A549 (cell line): ENCODE data around the gene PDPK1.
"Not testable (repeated sequence)": the region's sequence is repeated elsewhere in the genome, so short reads cannot be mapped to it uniquely, and the experiment has no call there.

Experiments used
- CTCF ChIP-seq: fragments of >200 bp; sonication (Bioruptor Twin); formaldehyde crosslinking; IDR thresholded peaks from 3 replicates; pipeline ENCODE4 v1.5.1; 2016
- NR3C1 ChIP-seq: fragments of >200 bp; sonication (Bioruptor Twin); formaldehyde crosslinking; IDR thresholded peaks from 3 replicates; pipeline ENCODE4 v1.6.1; 2017
- TF ChIP-seq, protein P1 (sequence below): fragments of 450-650 bp; IDR thresholded peaks from 2 replicates; pipeline ENCODE4 v1.6.1; 2014; ENCODE audit warnings: antibody characterized with exemption

- not testable (repeated sequence) for TF ChIP-seq CTCF, NR3C1
- TF ChIP-seq, protein P1, sequence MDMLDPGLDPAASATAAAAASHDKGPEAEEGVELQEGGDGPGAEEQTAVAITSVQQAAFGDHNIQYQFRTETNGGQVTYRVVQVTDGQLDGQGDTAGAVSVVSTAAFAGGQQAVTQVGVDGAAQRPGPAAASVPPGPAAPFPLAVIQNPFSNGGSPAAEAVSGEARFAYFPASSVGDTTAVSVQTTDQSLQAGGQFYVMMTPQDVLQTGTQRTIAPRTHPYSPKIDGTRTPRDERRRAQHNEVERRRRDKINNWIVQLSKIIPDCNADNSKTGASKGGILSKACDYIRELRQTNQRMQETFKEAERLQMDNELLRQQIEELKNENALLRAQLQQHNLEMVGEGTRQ = not testable (repeated sequence)
Observed at GRCh38 chr16:2541409-2541808, 3.6 kb downstream of the PDPK1 start.
